Neural cell (in vitro differentiated cells): ENCODE data around the gene TMEM170B. TPM values are rescaled to one million over a fixed set of nuclear protein-coding genes. Genes with fewer than 3 reads are reported as not detected.

Source experiments
- H2AFZ ChIP-seq: fragments of 200-600, 300-800 bp; sonication (generic), shearing (Covaris generic); 2 replicates; pipeline ENCODE4 v1.6.0; 2014; ENCODE audit warnings: low read depth, mild to moderate bottlenecking, antibody characterized with exemption, low read length, moderate library complexity
- H3F3A ChIP-seq: fragments of 200-600 bp; shearing (Covaris generic); 2 replicates; pipeline ENCODE4 v1.6.1; 2016; ENCODE audit warnings: mild to moderate bottlenecking, moderate library complexity, mixed read lengths, antibody characterized with exemption, low read length; ENCODE audit not compliant: insufficient read depth, poor library complexity, severe bottlenecking
- H3K27ac ChIP-seq: fragments of 200-600, 300-800 bp; sonication (generic), shearing (Covaris generic); 2 replicates; pipeline ENCODE4 v1.5.1; 2014; ENCODE audit warnings: mild to moderate bottlenecking, low read length, moderate library complexity
- H3K27me3 ChIP-seq: fragments of 300-800, 200-600 bp; sonication (generic), shearing (Covaris generic); 2 replicates; pipeline ENCODE4 v1.6.0; 2014; ENCODE audit warnings: mild to moderate bottlenecking, low read depth, low read length, moderate library complexity; ENCODE audit not compliant: insufficient read depth
- H3K36me3 ChIP-seq: fragments of 300-800, 200-600 bp; sonication (generic), shearing (Covaris generic); 2 replicates; pipeline ENCODE4 v1.5.1; 2014; ENCODE audit warnings: mild to moderate bottlenecking, antibody characterized with exemption, low read length, moderate library complexity; ENCODE audit not compliant: insufficient read depth
- H3K4me2 ChIP-seq: fragments of 300-800, 200-600 bp; sonication (generic), shearing (Covaris generic); 2 replicates; pipeline ENCODE4 v1.6.0; 2014; ENCODE audit warnings: mild to moderate bottlenecking, low read length
- H3K4me3 ChIP-seq: fragments of 300-800, 200-600 bp; sonication (generic), shearing (Covaris generic); 2 replicates; pipeline ENCODE4 v1.5.1; 2014; ENCODE audit warnings: mild to moderate bottlenecking, low read length, moderate library complexity
- H3K79me2 ChIP-seq: fragments of 200-600 bp; shearing (Covaris generic); replicated peaks from 2 replicates; pipeline ENCODE4 v1.6.0; 2014; ENCODE audit warnings: mild to moderate bottlenecking, low read length, moderate library complexity; ENCODE audit not compliant: insufficient read depth
- H3K9ac ChIP-seq: fragments of 300-800, 200-600 bp; sonication (generic), shearing (Covaris generic); 2 replicates; pipeline ENCODE4 v1.6.1; 2016; ENCODE audit warnings: mild to moderate bottlenecking, low read length, mixed read lengths
- H3K9me2 ChIP-seq: fragments of 200-600 bp; shearing (Covaris generic); 2 replicates; pipeline ENCODE4 v1.6.1; 2016; ENCODE audit warnings: mild to moderate bottlenecking, low read length, mixed read lengths; ENCODE audit not compliant: insufficient read depth
- H3K9me3 ChIP-seq: fragments of 200-600, 300-800 bp; sonication (generic), shearing (Covaris generic); 2 replicates; pipeline ENCODE4 v1.6.1; 2016; ENCODE audit warnings: mild to moderate bottlenecking, mixed run types, low read length, moderate library complexity, mixed read lengths
- H4K20me1 ChIP-seq: fragments of 200-600 bp; shearing (Covaris generic); 2 replicates; pipeline ENCODE4 v1.6.1; 2016; ENCODE audit warnings: mild to moderate bottlenecking, mixed run types; ENCODE audit not compliant: insufficient read depth
- CTCF ChIP-seq: fragments of 450-650 bp; IDR thresholded peaks from 2 replicates; pipeline ENCODE4 v1.5.1; 2014; ENCODE audit warnings: antibody characterized with exemption, mild to moderate bottlenecking, moderate library complexity; ENCODE audit not compliant: poor library complexity, severe bottlenecking
- EP300 ChIP-seq: fragments of 450-650 bp; conservative IDR thresholded peaks from 2 replicates; pipeline ENCODE4 v1.6.1; 2014; ENCODE audit warnings: antibody characterized with exemption, mild to moderate bottlenecking, moderate library complexity; ENCODE audit not compliant: poor library complexity, severe bottlenecking
- EZH2 ChIP-seq: fragments of 200-600, 300-800 bp; shearing (Covaris generic), sonication (generic); IDR thresholded peaks from 2 replicates; pipeline ENCODE4 v1.6.1; 2014; ENCODE audit warnings: antibody characterized with exemption, low read length, borderline replicate concordance, mild to moderate bottlenecking; ENCODE audit not compliant: insufficient read depth, poor library complexity, severe bottlenecking
- MXI1 ChIP-seq: fragments of 450-650 bp; conservative IDR thresholded peaks from 2 replicates; pipeline ENCODE4 v1.6.1; 2014; ENCODE audit warnings: antibody characterized with exemption, mild to moderate bottlenecking; ENCODE audit not compliant: poor library complexity, severe bottlenecking
- POLR2AphosphoS5 ChIP-seq: IDR thresholded peaks from 2 replicates; pipeline ENCODE4 v1.6.1; 2012
- RAD21 ChIP-seq: fragments of 450-650 bp; conservative IDR thresholded peaks from 2 replicates; pipeline ENCODE4 v1.6.1; 2014; ENCODE audit warnings: antibody characterized with exemption, mild to moderate bottlenecking, moderate library complexity
- REST ChIP-seq: IDR thresholded peaks from 2 replicates; pipeline ENCODE4 v1.6.1; 2012; ENCODE audit warnings: borderline replicate concordance
- SMC3 ChIP-seq: fragments of 450-650 bp; conservative IDR thresholded peaks from 2 replicates; pipeline ENCODE4 v1.6.1; 2014; ENCODE audit warnings: antibody characterized with exemption, mild to moderate bottlenecking, moderate library complexity; ENCODE audit not compliant: poor library complexity
- TAF1 ChIP-seq: IDR thresholded peaks from 2 replicates; pipeline ENCODE4 v1.6.1; 2012; ENCODE audit warnings: low read depth
- polyA plus RNA-seq: library from polyadenylated mRNA; depleted of rRNA; stranded (reverse); fragments of >200 nt; gene quantifications from 2 replicates; pipeline ENCODE4 v1.2.3, GENCODE V29; 2014

TMEM170B gene
- polyA plus RNA-seq, 1 donor from 2014 or later = 29.1 TPM

- Histone ChIP-seq H3K9ac (no peak overlapping the region), H3K36me3 (no peaks in the 10 kb centered on the region), H3K79me2 (peaks cover 49% of the 10 kb centered on the region), H3K27ac (no peak overlapping the region), H3K4me3 (no peak overlapping the region), H4K20me1 (no peaks in the 10 kb centered on the region), H3K9me2 (no peaks in the 10 kb centered on the region), H3K4me2 (no peak overlapping the region), H2AFZ (no peak overlapping the region), H3F3A (no peaks in the 10 kb centered on the region), H3K27me3 (no peaks in the 10 kb centered on the region), H3K9me3 (no peaks in the 10 kb centered on the region)
- TF ChIP-seq EZH2 (no peak), MXI1 (no peak), SMC3 (no peak), REST (no peak), TAF1 (no peak), CTCF (no peak), POLR2AphosphoS5 (no peak), EP300 (no peak), RAD21 (no peak)
These were observed 14.9 kb downstream of the TMEM170B start for GRCh38 chr6:11552442-11552841.

GRCh38 chr6:11553824-11554223 lies 16.3 kb downstream of the TMEM170B start:
- peaks cover 54% of the 10 kb centered on the region for H3K79me2 ChIP-seq
- TF ChIP-seq EZH2 (no peak), MXI1 (no peak), TAF1 (no peak), POLR2AphosphoS5 (no peak), RAD21 (no peak), EP300 (no peak), REST (no peak), SMC3 (no peak), CTCF (no peak)
- H3K27me3 ChIP-seq = no peaks in the 10 kb centered on the region
- H3K4me2 ChIP-seq = no peak overlapping the region
- H3F3A ChIP-seq = no peaks in the 10 kb centered on the region
- H4K20me1 ChIP-seq = no peaks in the 10 kb centered on the region
- H3K36me3 ChIP-seq = no peaks in the 10 kb centered on the region
- no peak overlapping the region for H3K9ac ChIP-seq
- H3K4me3 ChIP-seq = no peak overlapping the region
- no peaks in the 10 kb centered on the region for H3K9me2 ChIP-seq
- no peak overlapping the region for H3K27ac ChIP-seq
- no peak overlapping the region for H2AFZ ChIP-seq
- no peaks in the 10 kb centered on the region for H3K9me3 ChIP-seq
